ENCODE data around the gene CPNE5. TPM values are rescaled to one million over a fixed set of nuclear protein-coding genes. Genes with fewer than 3 reads are reported as not detected.

Gene CPNE5
- total RNA-seq, 1 experiment from 2014 or later, result 0.44 TPM

- H3K4me3 ChIP-seq (ENCODE audit: low read depth in 2 of 2, low read length in 2 of 2), result no peak overlapping the region
- ChIA-PET POLR2A (no interaction called here), CTCF (no interaction called here)
- no peak; the same call in 1 of the 2 replicates for ATAC-seq
- no peaks in the 10 kb centered on the region for H3K4me1 ChIP-seq (ENCODE audit: control insufficient read depth, insufficient read depth, low read length)
- BruUV-seq (replicated peaks), result no TSS peak
- no peaks in the 10 kb centered on the region for H3K36me3 ChIP-seq (ENCODE audit: control insufficient read depth, insufficient read depth, low read length)
- no peak for DNase-seq (ENCODE audit: low read depth, low spot score)
- H3K27me3 ChIP-seq (ENCODE audit: control insufficient read depth, insufficient read depth, low read length), result no peaks in the 10 kb centered on the region
- no peak for TF ChIP-seq REST (IDR thresholded peaks at IDR 0.05; ENCODE audit: insufficient read depth in 1 of 2, low read depth in 2 of 2, low read length in 1 of 2)
- TF ChIP-seq TCF7L2 (IDR thresholded peaks at IDR 0.05; ENCODE audit: low read depth, low read length), result no peak
- TF ChIP-seq SIN3A (IDR thresholded peaks at IDR 0.05; ENCODE audit: borderline replicate concordance, insufficient read depth, low read depth, low read length), result no peak
- no peak for TF ChIP-seq POLR2AphosphoS5 (IDR thresholded peaks at IDR 0.05; ENCODE audit: low read depth, low read length)
- TF ChIP-seq CTCF (IDR thresholded peaks at IDR 0.05), result no peak
- no peak overlapping the region for H3K27ac ChIP-seq (ENCODE audit: low read length)
- in situ Hi-C loops (cut with HindIII; ENCODE audit: low pct_unique_long_range_greater_than_20kb, low sequenced_read_pairs) (no loop called here), intact Hi-C loops (cut with micrococcal nuclease; ENCODE audit: unreplicated experiment) (no loop called here)
- H3K9me3 ChIP-seq (ENCODE audit: control insufficient read depth, insufficient read depth, low read depth, low read length), result no peaks in the 10 kb centered on the region
These were observed 121.2 kb downstream of the CPNE5 start for GRCh38 chr6:36717871-36718540.

- H3K36me3 ChIP-seq (ENCODE audit: control insufficient read depth, insufficient read depth, low read length), result no peaks in the 10 kb centered on the region
- no peaks in the 10 kb centered on the region for H3K9me3 ChIP-seq (ENCODE audit: control insufficient read depth, insufficient read depth, low read depth, low read length)
- ChIA-PET POLR2A (no interaction called here), CTCF (no interaction called here)
- in situ Hi-C loops (cut with HindIII; ENCODE audit: low pct_unique_long_range_greater_than_20kb, low sequenced_read_pairs) (no loop called here), intact Hi-C loops (cut with micrococcal nuclease; ENCODE audit: unreplicated experiment) (no loop called here)
- no peak overlapping the region for H3K27ac ChIP-seq (ENCODE audit: low read length)
- ATAC-seq, result no peak
- TF ChIP-seq TCF7L2 (IDR thresholded peaks at IDR 0.05; ENCODE audit: low read depth, low read length) (no peak), POLR2AphosphoS5 (IDR thresholded peaks at IDR 0.05; ENCODE audit: low read depth, low read length) (no peak), SIN3A (IDR thresholded peaks at IDR 0.05; ENCODE audit: borderline replicate concordance, insufficient read depth, low read depth, low read length) (no peak), CTCF (IDR thresholded peaks at IDR 0.05) (no peak), REST (IDR thresholded peaks at IDR 0.05; ENCODE audit: insufficient read depth in 1 of 2, low read depth in 2 of 2, low read length in 1 of 2) (no peak)
- no peaks in the 10 kb centered on the region for H3K27me3 ChIP-seq (ENCODE audit: control insufficient read depth, insufficient read depth, low read length)
- H3K4me3 ChIP-seq (ENCODE audit: low read depth in 2 of 2, low read length in 2 of 2), result no peak overlapping the region
- BruUV-seq (replicated peaks), result no TSS peak
- no peak for DNase-seq (ENCODE audit: low read depth, low spot score)
- no peaks in the 10 kb centered on the region for H3K4me1 ChIP-seq (ENCODE audit: control insufficient read depth, insufficient read depth, low read length)
These were observed 121.9 kb downstream of the CPNE5 start for GRCh38 chr6:36717231-36717825.

Data from Panc1 (cell line).